ENCODE measurements around the gene UBE2K.

Gene UBE2K

GRCh38 chr4:39758176-39758575 lies 60.2 kb downstream of the UBE2K start:
- Histone ChIP-seq H2BK120ac (ENCODE audit: low read depth, low read length) (no peak overlapping the region), H3K27ac (ENCODE audit: low read length, poor library complexity, severe bottlenecking) (no peak overlapping the region), H3K14ac (ENCODE audit: low read length in 2 of 2) (no peak overlapping the region), H3K4me1 (ENCODE audit: control insufficient read depth, insufficient read depth, low read depth, low read length) (peaks cover 4% of the 10 kb centered on the region), H3K79me1 (replicated peaks; ENCODE audit: low read length, poor library complexity, severe bottlenecking) (peaks cover 9% of the 10 kb centered on the region), H2AFZ (ENCODE audit: low read depth, low read length) (no peak overlapping the region), H2BK15ac (ENCODE audit: low read depth, poor library complexity, severe bottlenecking) (no peak overlapping the region), H3K4ac (ENCODE audit: low read depth in 1 of 2, low read length in 2 of 2) (no peak overlapping the region), H2AK5ac (ENCODE audit: low read length, severe bottlenecking) (no peak overlapping the region), H3K23ac (ENCODE audit: low read length in 2 of 2) (no peak overlapping the region), H3K4me3 (ENCODE audit: insufficient read depth in 1 of 2, low read depth in 1 of 2, low read length in 2 of 2) (no peak overlapping the region), H3K9me3 (ENCODE audit: control insufficient read depth, low read length) (no peaks in the 10 kb centered on the region), H2BK5ac (ENCODE audit: low read depth, low read length, poor library complexity, severe bottlenecking) (no peak overlapping the region), H3K27me3 (ENCODE audit: control insufficient read depth in 1 of 2, insufficient read depth in 1 of 2, low read length in 2 of 2) (no peaks in the 10 kb centered on the region), H2BK12ac (ENCODE audit: low read length in 2 of 2) (no peak overlapping the region), H3K18ac (ENCODE audit: low read depth in 1 of 2, low read length in 2 of 2) (no peak overlapping the region), H3K9ac (ENCODE audit: low read length) (no peak overlapping the region), H3K36me3 (ENCODE audit: control insufficient read depth in 1 of 2, insufficient read depth in 2 of 2, low read depth in 1 of 2, low read length in 2 of 2) (peaks cover 24 to 64% of the 10 kb centered on the region in 2 experiments), H4K8ac (ENCODE audit: low read length) (no peak overlapping the region), H4K91ac (ENCODE audit: low read length) (no peak overlapping the region), H3K4me2 (ENCODE audit: low read length, poor library complexity, severe bottlenecking) (no peak overlapping the region)
- no peak for DNase-seq
- WGBS = over 99% methylated on average over 6 of the region's 6 CpGs

DNA sequence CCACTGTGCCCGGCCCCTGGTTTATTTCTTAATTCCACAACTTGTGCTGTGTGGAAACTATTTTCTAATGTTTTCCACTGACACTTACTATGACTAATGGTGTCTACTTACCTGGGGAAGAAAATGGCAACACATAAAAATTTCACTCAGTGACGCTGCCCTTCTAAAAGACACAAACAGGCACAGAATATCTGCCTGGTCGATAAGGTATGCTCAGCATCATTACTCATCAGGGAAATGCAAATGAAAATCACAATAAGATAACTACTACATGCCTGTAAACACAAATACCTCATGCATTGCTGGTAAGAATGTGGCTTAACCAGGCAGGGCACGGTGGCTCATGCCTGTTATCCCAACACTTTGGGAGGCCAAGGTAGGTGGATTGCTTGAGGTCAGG lies 61.6 kb downstream of the UBE2K start:
- H3K79me1 ChIP-seq (replicated peaks; ENCODE audit: low read length, poor library complexity, severe bottlenecking) = peaks cover 13% of the 10 kb centered on the region
- no peak overlapping the region for H3K14ac ChIP-seq (ENCODE audit: low read length in 2 of 2)
- no peak overlapping the region for H2BK5ac ChIP-seq (ENCODE audit: low read depth, low read length, poor library complexity, severe bottlenecking)
- peaks cover 27 to 73% of the 10 kb centered on the region in 2 experiments for H3K36me3 ChIP-seq (ENCODE audit: control insufficient read depth in 1 of 2, insufficient read depth in 2 of 2, low read depth in 1 of 2, low read length in 2 of 2)
- no peak overlapping the region for H4K8ac ChIP-seq (ENCODE audit: low read length)
- H3K27me3 ChIP-seq (ENCODE audit: control insufficient read depth in 1 of 2, insufficient read depth in 1 of 2, low read length in 2 of 2) = no peaks in the 10 kb centered on the region
- no peak overlapping the region for H2AK5ac ChIP-seq (ENCODE audit: low read length, severe bottlenecking)
- H3K4me1 ChIP-seq (ENCODE audit: control insufficient read depth, insufficient read depth, low read depth, low read length) = peaks cover 2% of the 10 kb centered on the region
- no peak overlapping the region for H3K9ac ChIP-seq (ENCODE audit: low read length)
- H3K27ac ChIP-seq (ENCODE audit: low read length, poor library complexity, severe bottlenecking) = no peak overlapping the region
- H4K91ac ChIP-seq (ENCODE audit: low read length) = no peak overlapping the region
- no peak overlapping the region for H3K4me2 ChIP-seq (ENCODE audit: low read length, poor library complexity, severe bottlenecking)
- H3K18ac ChIP-seq (ENCODE audit: low read depth in 1 of 2, low read length in 2 of 2) = no peak overlapping the region
- no peak overlapping the region for H2AFZ ChIP-seq (ENCODE audit: low read depth, low read length)
- H2BK15ac ChIP-seq (ENCODE audit: low read depth, poor library complexity, severe bottlenecking) = no peak overlapping the region
- no peak overlapping the region for H2BK12ac ChIP-seq (ENCODE audit: low read length in 2 of 2)
- no peak overlapping the region for H3K23ac ChIP-seq (ENCODE audit: low read length in 2 of 2)
- no peak for DNase-seq
- WGBS = 92% methylated on average over 4 of the region's 4 CpGs
- H2BK120ac ChIP-seq (ENCODE audit: low read depth, low read length) = no peak overlapping the region
- no peaks in the 10 kb centered on the region for H3K9me3 ChIP-seq (ENCODE audit: control insufficient read depth, low read length)
- H3K4ac ChIP-seq (ENCODE audit: low read depth in 1 of 2, low read length in 2 of 2) = no peak overlapping the region
- no peak overlapping the region for H3K4me3 ChIP-seq (ENCODE audit: insufficient read depth in 1 of 2, low read depth in 1 of 2, low read length in 2 of 2)

DNA sequence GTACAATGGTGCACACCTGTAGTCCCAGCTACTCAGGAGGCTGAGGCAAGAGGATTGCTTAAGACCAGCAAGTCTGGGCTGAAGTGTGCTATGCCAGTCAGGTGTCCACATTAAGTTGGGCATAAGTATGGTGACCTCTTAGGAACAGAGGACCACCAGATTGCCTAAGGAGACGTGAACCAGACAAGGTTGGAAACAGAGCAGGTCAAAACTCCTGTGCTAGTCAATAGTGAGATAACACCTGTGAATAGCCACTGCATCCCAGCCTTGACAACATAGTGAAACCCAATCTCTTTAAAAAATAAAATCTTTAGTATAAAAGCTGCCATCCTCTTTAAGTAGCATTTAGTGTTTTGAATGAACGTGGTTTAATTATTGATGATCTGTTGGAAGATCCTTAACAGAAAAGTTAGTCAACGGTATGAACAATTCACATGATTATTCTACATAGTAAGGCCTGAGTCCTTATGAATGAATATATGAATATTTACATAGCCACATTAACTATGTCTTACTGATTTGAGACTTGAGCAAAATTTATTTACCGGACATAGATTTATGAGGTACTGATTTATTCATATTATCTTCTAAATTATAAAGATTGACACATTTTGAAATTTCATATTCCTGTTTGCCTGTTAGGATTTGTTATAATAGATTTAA lies 63.2 kb downstream of the UBE2K start:
- H3K4me2 ChIP-seq (ENCODE audit: low read length, poor library complexity, severe bottlenecking) = no peak overlapping the region
- no peak overlapping the region for H3K23ac ChIP-seq (ENCODE audit: low read length in 2 of 2)
- H4K91ac ChIP-seq (ENCODE audit: low read length) = no peak overlapping the region
- peaks cover 2% of the 10 kb centered on the region for H3K4me1 ChIP-seq (ENCODE audit: control insufficient read depth, insufficient read depth, low read depth, low read length)
- H4K8ac ChIP-seq (ENCODE audit: low read length) = no peak overlapping the region
- no peaks in the 10 kb centered on the region for H3K9me3 ChIP-seq (ENCODE audit: control insufficient read depth, low read length)
- no peak overlapping the region for H2BK120ac ChIP-seq (ENCODE audit: low read depth, low read length)
- no peak overlapping the region for H3K4me3 ChIP-seq (ENCODE audit: insufficient read depth in 1 of 2, low read depth in 1 of 2, low read length in 2 of 2)
- no peak overlapping the region for H3K9ac ChIP-seq (ENCODE audit: low read length)
- no peak overlapping the region for H3K4ac ChIP-seq (ENCODE audit: low read depth in 1 of 2, low read length in 2 of 2)
- H3K27ac ChIP-seq (ENCODE audit: low read length, poor library complexity, severe bottlenecking) = no peak overlapping the region
- peaks cover 14% of the 10 kb centered on the region for H3K79me1 ChIP-seq (replicated peaks; ENCODE audit: low read length, poor library complexity, severe bottlenecking)
- H3K14ac ChIP-seq (ENCODE audit: low read length in 2 of 2) = no peak overlapping the region
- no peak overlapping the region for H3K18ac ChIP-seq (ENCODE audit: low read depth in 1 of 2, low read length in 2 of 2)
- H2BK12ac ChIP-seq (ENCODE audit: low read length in 2 of 2) = no peak overlapping the region
- H2AFZ ChIP-seq (ENCODE audit: low read depth, low read length) = no peak overlapping the region
- no peak overlapping the region for H2BK5ac ChIP-seq (ENCODE audit: low read depth, low read length, poor library complexity, severe bottlenecking)
- peaks cover 36 to 76% of the 10 kb centered on the region in 2 experiments for H3K36me3 ChIP-seq (ENCODE audit: control insufficient read depth in 1 of 2, insufficient read depth in 2 of 2, low read depth in 1 of 2, low read length in 2 of 2)
- no peak for DNase-seq
- no peaks in the 10 kb centered on the region for H3K27me3 ChIP-seq (ENCODE audit: control insufficient read depth in 1 of 2, insufficient read depth in 1 of 2, low read length in 2 of 2)
- 100% methylated on average over 1 of the region's 4 CpGs for WGBS
- no peak overlapping the region for H2AK5ac ChIP-seq (ENCODE audit: low read length, severe bottlenecking)
- no peak overlapping the region for H2BK15ac ChIP-seq (ENCODE audit: low read depth, poor library complexity, severe bottlenecking)

- Histone ChIP-seq H2BK12ac (ENCODE audit: low read length in 2 of 2) (no peak overlapping the region), H3K27ac (ENCODE audit: low read length, poor library complexity, severe bottlenecking) (no peak overlapping the region), H3K9me3 (ENCODE audit: control insufficient read depth, low read length) (no peaks in the 10 kb centered on the region), H2AK5ac (ENCODE audit: low read length, severe bottlenecking) (no peak overlapping the region), H3K79me1 (replicated peaks; ENCODE audit: low read length, poor library complexity, severe bottlenecking) (peaks cover 17% of the 10 kb centered on the region), H3K4me1 (ENCODE audit: control insufficient read depth, insufficient read depth, low read depth, low read length) (peaks cover 2% of the 10 kb centered on the region), H3K4ac (ENCODE audit: low read depth in 1 of 2, low read length in 2 of 2) (no peak overlapping the region), H3K4me2 (ENCODE audit: low read length, poor library complexity, severe bottlenecking) (no peak overlapping the region), H3K18ac (ENCODE audit: low read depth in 1 of 2, low read length in 2 of 2) (no peak overlapping the region), H4K91ac (ENCODE audit: low read length) (no peak overlapping the region), H3K36me3 (ENCODE audit: control insufficient read depth in 1 of 2, insufficient read depth in 2 of 2, low read depth in 1 of 2, low read length in 2 of 2) (peaks cover 33 to 59% of the 10 kb centered on the region in 2 experiments), H3K14ac (ENCODE audit: low read length in 2 of 2) (no peak overlapping the region), H3K4me3 (ENCODE audit: insufficient read depth in 1 of 2, low read depth in 1 of 2, low read length in 2 of 2) (no peak overlapping the region), H3K9ac (ENCODE audit: low read length) (no peak overlapping the region), H2AFZ (ENCODE audit: low read depth, low read length) (no peak overlapping the region), H2BK15ac (ENCODE audit: low read depth, poor library complexity, severe bottlenecking) (no peak overlapping the region), H4K8ac (ENCODE audit: low read length) (no peak overlapping the region), H3K27me3 (ENCODE audit: control insufficient read depth in 1 of 2, insufficient read depth in 1 of 2, low read length in 2 of 2) (no peaks in the 10 kb centered on the region), H2BK120ac (ENCODE audit: low read depth, low read length) (no peak overlapping the region), H3K23ac (ENCODE audit: low read length in 2 of 2) (no peak overlapping the region), H2BK5ac (ENCODE audit: low read depth, low read length, poor library complexity, severe bottlenecking) (no peak overlapping the region)
- WGBS = 100% methylated on average over 7 of the region's 9 CpGs
- DNase-seq = no peak
These were observed 66.0 kb downstream of the UBE2K start for GRCh38 chr4:39763714-39764572.

All from mesenchymal stem cell (in vitro differentiated cells and primary cell).